ENCODE results near the gene MYL5. TPM values are rescaled to one million over a fixed set of nuclear protein-coding genes. Genes with fewer than 3 reads are reported as not detected.
"Not testable (repeated sequence)": the region's sequence is repeated elsewhere in the genome, so short reads cannot be mapped to it uniquely, and the experiment has no call there.

MYL5 gene
- total RNA-seq, 4 donors from 2014 or later = 5.2 to 32.8 (median 12.9) TPM

DNA sequence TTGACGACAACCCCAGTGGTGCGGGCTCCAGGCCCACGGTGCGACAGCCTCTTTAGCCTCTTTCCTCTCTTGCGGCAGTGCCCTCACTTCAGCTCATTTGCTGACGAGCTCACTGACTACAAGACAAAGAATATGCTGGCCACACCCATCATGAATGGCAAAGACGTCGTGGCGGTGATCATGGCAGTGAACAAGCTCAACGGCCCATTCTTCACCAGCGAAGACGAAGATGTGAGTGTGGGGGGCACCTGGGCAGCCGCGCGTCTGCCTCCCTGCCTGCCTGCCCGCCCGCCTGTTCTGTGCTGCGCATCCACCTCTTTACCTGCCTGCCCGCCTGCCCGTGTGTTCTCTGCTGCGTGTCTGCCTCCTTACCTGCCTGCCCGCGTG is 39.8 kb upstream of the MYL5 start:
- Histone ChIP-seq H3K4me1 (no peaks in the 10 kb centered on the region), H3K9me3 (peaks cover 0 to 35% (median 0%) of the 10 kb centered on the region in 4 donors), H3K27ac (no peak overlapping the region), H3K36me3 (no peaks in the 10 kb centered on the region), H3K4me3 (no peak overlapping the region), H3K27me3 (peaks cover 0 to 5% of the 10 kb centered on the region in 2 donors)
- TF ChIP-seq CTCF (IDR thresholded peaks at IDR 0.05) (no peak), EP300 (IDR thresholded peaks at IDR 0.05) (no peak), POLR2A (IDR thresholded peaks at IDR 0.05) (no peak)
- no peak for DNase-seq (ENCODE audit: low spot score in 2 of 2)
- WGBS, 2 donors = 79 to 82% methylated on average over 23 of the region's 23 CpGs

DNA sequence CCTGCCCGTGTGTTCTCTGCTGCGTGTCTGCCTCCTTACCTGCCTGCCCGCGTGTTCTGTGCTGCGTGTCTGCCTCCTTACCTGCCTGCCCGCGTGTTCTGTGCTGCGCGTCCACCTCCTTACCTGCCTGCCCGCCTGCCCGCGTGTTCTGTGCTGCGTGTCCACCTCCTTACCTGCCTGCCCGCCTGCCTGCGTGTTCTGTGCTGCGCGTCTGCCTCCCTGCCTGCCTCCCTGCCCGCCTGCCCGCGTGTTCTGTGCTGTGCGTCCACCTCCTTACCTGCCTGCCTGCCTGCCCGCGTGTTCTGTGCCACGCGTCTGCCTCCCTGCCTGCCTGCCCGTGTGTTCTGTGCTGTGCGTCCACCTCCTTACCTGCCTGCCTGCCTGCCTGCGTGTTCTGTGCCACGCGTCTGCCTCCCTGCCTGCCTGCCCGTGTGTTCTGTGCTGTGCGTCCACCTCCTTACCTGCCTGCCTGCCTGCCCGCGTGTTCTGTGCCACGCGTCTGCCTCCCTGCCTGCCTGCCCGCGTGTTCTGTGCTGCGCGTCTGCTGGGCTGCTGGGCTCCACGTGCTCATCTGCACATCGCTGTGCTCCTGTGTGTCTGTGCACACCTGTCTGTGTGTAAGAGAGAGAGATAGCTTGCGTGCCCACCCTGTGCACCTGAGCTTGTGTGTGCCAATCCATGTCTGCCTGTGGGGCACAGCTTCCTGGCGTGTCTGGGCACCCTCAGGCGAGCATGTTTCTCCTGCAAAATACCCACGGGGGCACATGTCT is 39.1 kb upstream of the MYL5 start:
- H3K27me3 ChIP-seq; DNase-seq (ENCODE audit: low spot score in 2 of 2); H3K36me3 ChIP-seq; H3K4me3 ChIP-seq; H3K27ac ChIP-seq; H3K4me1 ChIP-seq: not testable (repeated sequence)
- WGBS, 2 donors = 91 to 96% methylated on average over 38 to 46 of the region's 46 CpGs
- peaks cover 0 to 32% (median 0%) of the 10 kb centered on the region in 4 donors for H3K9me3 ChIP-seq

DNA sequence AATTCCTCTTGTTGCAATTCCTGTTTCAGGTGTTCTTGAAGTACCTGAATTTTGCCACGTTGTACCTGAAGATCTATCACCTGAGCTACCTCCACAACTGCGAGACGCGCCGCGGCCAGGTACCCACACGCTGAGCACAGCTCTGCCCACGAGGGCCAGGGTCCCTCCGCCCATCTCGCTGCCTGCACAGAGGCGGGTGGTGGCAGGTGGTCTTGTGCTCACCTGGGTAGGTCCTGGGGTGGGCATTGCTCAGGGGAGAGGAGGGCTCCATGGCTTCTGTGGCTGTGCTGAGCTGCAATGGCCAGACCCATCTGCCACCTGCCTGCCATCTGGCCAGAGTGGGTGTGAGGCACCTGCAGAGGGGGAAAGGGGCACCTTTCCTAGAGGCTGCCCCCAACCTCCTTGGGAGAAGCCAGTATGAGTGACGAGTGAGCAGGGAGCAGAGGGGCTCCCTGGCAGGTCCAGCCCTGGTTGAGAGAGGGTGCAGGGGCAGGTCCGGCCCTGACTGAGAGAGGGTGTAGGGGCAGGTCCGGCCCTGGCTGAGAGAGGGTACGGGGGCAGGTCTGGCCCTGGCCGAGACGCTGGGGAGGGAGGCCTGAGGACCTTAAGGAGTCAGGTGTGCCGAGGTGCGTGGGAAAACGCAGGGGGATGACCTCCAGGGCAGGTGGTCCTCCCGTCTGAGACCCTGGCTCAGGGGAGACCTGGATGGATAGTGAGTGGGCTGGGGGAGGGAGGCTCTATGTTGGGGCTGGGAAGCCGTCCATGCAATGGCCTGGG is 38.3 kb upstream of the MYL5 start:
- Histone ChIP-seq H3K9me3 (peaks cover 0 to 29% (median 0%) of the 10 kb centered on the region in 4 donors), H3K27me3 (peaks cover 0 to 5% of the 10 kb centered on the region in 2 donors), H3K4me1 (no peaks in the 10 kb centered on the region), H3K36me3 (no peaks in the 10 kb centered on the region), H3K4me3 (no peak overlapping the region), H3K27ac (no peak overlapping the region)
- TF ChIP-seq CTCF (IDR thresholded peaks at IDR 0.05) (no peak), EP300 (IDR thresholded peaks at IDR 0.05) (no peak), POLR2A (IDR thresholded peaks at IDR 0.05) (no peak)
- DNase-seq (ENCODE audit: low spot score in 2 of 2) = no peak
- 76 to 82% methylated on average over 21 to 22 of the region's 22 CpGs for WGBS, 2 donors

GRCh38 chr4:636628-637159 is 37.6 kb upstream of the MYL5 start:
- WGBS, 2 donors = 62 to 70% methylated on average over 12 to 13 of the region's 13 CpGs
- DNase-seq (ENCODE audit: low spot score in 2 of 2) = no peak
- Histone ChIP-seq H3K36me3 (no peaks in the 10 kb centered on the region), H3K9me3 (peaks cover 0 to 27% (median 0%) of the 10 kb centered on the region in 4 donors), H3K27ac (no peak overlapping the region), H3K4me3 (no peak overlapping the region), H3K27me3 (peaks cover 0 to 5% of the 10 kb centered on the region in 2 donors), H3K4me1 (no peaks in the 10 kb centered on the region)
- TF ChIP-seq CTCF (IDR thresholded peaks at IDR 0.05) = no peak
- TF ChIP-seq POLR2A (IDR thresholded peaks at IDR 0.05) = no peak
- TF ChIP-seq EP300 (IDR thresholded peaks at IDR 0.05) = no peak

DNA sequence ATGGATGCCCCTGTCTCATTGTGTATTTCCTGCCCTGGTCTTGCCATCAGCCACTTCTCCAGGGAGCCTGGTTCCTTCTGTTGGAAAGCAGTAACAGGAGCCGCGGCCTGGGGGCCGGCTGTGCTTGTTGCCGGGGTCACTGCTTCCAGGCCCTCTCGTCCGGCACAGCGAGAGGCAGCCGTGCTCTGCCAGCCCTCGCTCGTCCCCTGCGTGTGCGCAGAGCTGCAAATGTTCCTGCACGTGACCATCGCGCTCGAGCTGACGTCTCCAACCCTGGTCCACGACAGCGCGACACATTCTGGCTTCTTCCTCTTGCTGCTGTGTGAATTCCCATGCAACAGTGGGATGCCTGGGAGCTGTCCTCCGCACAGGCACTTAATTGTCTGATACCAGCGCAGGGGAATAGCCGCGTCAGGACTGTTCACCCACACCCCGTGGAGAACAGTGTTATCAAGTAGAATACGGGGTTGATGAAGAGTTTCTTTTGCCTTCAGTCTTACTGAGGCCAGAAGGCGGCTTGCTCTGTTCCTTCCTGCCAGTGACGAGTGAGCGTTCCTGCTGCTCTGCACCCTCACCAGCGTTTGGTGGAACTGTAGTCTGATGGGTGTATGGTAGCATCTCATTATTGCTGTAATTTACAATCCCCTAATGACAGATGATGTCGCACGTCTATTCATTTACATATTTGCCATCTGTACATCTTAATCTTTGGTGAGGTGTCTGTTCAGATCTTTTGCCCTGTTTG is 36.6 kb upstream of the MYL5 start:
- H3K4me3 ChIP-seq = no peak overlapping the region
- no peak for DNase-seq (ENCODE audit: low spot score in 2 of 2)
- 49 to 54% methylated on average over 30 to 31 of the region's 32 CpGs for WGBS, 2 donors
- peaks cover 0 to 5% of the 10 kb centered on the region in 2 donors for H3K27me3 ChIP-seq
- no peaks in the 10 kb centered on the region for H3K4me1 ChIP-seq
- H3K9me3 ChIP-seq = peaks cover 0 to 26% (median 0%) of the 10 kb centered on the region in 4 donors
- H3K27ac ChIP-seq = no peak overlapping the region
- H3K36me3 ChIP-seq = no peaks in the 10 kb centered on the region
- TF ChIP-seq CTCF (IDR thresholded peaks at IDR 0.05) = no peak
- no peak for TF ChIP-seq EP300 (IDR thresholded peaks at IDR 0.05)
- TF ChIP-seq POLR2A (IDR thresholded peaks at IDR 0.05) = no peak

GRCh38 chr4:642366-642765 is 32.0 kb upstream of the MYL5 start:
- not testable (repeated sequence) for H3K4me3 ChIP-seq, H3K27me3 ChIP-seq
- WGBS, 2 donors = 84 to 87% methylated on average over 6 of the region's 6 CpGs

More at GRCh38 chr4:642366-642765, 32.0 kb upstream of the MYL5 start:
- H3K36me3 ChIP-seq; H3K4me1 ChIP-seq; H3K27ac ChIP-seq; DNase-seq (ENCODE audit: low spot score in 2 of 2): not testable (repeated sequence)
- H3K9me3 ChIP-seq = peaks cover 0 to 29% (median 0%) of the 10 kb centered on the region in 4 donors

Measured in tibial nerve (tissue), 4 donors.